ENCODE data around the gene ZCRB1.

Gene ZCRB1

GRCh38 chr12:42326541-42327226 lies 790 bp upstream of the ZCRB1 start (continued):
- TF ChIP-seq TSHZ2 (CRISPR knock-in tag; IDR thresholded peaks at IDR 0.05), result no peak

GRCh38 chr12:42325326-42325652 lies 605 bp downstream of the ZCRB1 start:
- ATAC-seq, result no peak
- TF ChIP-seq ZNF565 (CRISPR knock-in tag; conservative IDR thresholded peaks at IDR 0.05; ENCODE audit: low read depth), result no peak
- TF ChIP-seq BACH2 (CRISPR knock-in tag; IDR thresholded peaks at IDR 0.05; ENCODE audit: borderline replicate concordance), result no peak
- no peak for TF ChIP-seq ZC3H10 (CRISPR knock-in tag; IDR thresholded peaks at IDR 0.05)
- no peak for TF ChIP-seq TSHZ2 (CRISPR knock-in tag; IDR thresholded peaks at IDR 0.05)
- no peak for TF ChIP-seq OSR1 (CRISPR knock-in tag; IDR thresholded peaks at IDR 0.05)
- TF ChIP-seq CREB5 (CRISPR knock-in tag; IDR thresholded peaks at IDR 0.05; ENCODE audit: low read depth), result no peak
- no peak for TF ChIP-seq SNAI2 (CRISPR knock-in tag; IDR thresholded peaks at IDR 0.05)
- TF ChIP-seq CSDC2 (CRISPR knock-in tag; IDR thresholded peaks at IDR 0.05), result no peak
- no peak for TF ChIP-seq PATZ1 (CRISPR knock-in tag; IDR thresholded peaks at IDR 0.05; ENCODE audit: borderline replicate concordance)
- no peak for TF ChIP-seq ARNTL (CRISPR knock-in tag; IDR thresholded peaks at IDR 0.05; ENCODE audit: borderline replicate concordance, low read depth)
- TF ChIP-seq PPARA (CRISPR knock-in tag; IDR thresholded peaks at IDR 0.05; ENCODE audit: borderline replicate concordance), result no peak
- TF ChIP-seq ESRRG (CRISPR knock-in tag; IDR thresholded peaks at IDR 0.05), result no peak
- no peak for TF ChIP-seq GLIS3 (CRISPR knock-in tag; IDR thresholded peaks at IDR 0.05)
- TF ChIP-seq ZFP3 (CRISPR knock-in tag; IDR thresholded peaks at IDR 0.05), result no peak
- no peak for TF ChIP-seq RARB (CRISPR knock-in tag; IDR thresholded peaks at IDR 0.05)
- TF ChIP-seq TCF4 (CRISPR knock-in tag; IDR thresholded peaks at IDR 0.05; ENCODE audit: borderline replicate concordance), result no peak
- no peak for TF ChIP-seq ZNF8 (CRISPR knock-in tag; IDR thresholded peaks at IDR 0.05)

- no peak for ATAC-seq
These were observed 2.0 kb downstream of the ZCRB1 start for GRCh38 chr12:42323856-42324255.

More at GRCh38 chr12:42323856-42324255, 2.0 kb downstream of the ZCRB1 start:
- TF ChIP-seq ARNTL (CRISPR knock-in tag; IDR thresholded peaks at IDR 0.05; ENCODE audit: borderline replicate concordance, low read depth), result no peak
- no peak for TF ChIP-seq GLIS3 (CRISPR knock-in tag; IDR thresholded peaks at IDR 0.05)
- TF ChIP-seq ZNF70 (CRISPR knock-in tag; IDR thresholded peaks at IDR 0.05), result no peak
- TF ChIP-seq TOX (CRISPR knock-in tag; IDR thresholded peaks at IDR 0.05; ENCODE audit: borderline replicate concordance), result no peak
- TF ChIP-seq PATZ1 (CRISPR knock-in tag; IDR thresholded peaks at IDR 0.05; ENCODE audit: borderline replicate concordance), result no peak
- no peak for TF ChIP-seq CSDC2 (CRISPR knock-in tag; IDR thresholded peaks at IDR 0.05)
- no peak for TF ChIP-seq ZNF8 (CRISPR knock-in tag; IDR thresholded peaks at IDR 0.05)
- no peak for TF ChIP-seq BACH2 (CRISPR knock-in tag; IDR thresholded peaks at IDR 0.05; ENCODE audit: borderline replicate concordance)
- TF ChIP-seq TSHZ2 (CRISPR knock-in tag; IDR thresholded peaks at IDR 0.05), result no peak
